Subcutaneous adipose tissue (tissue), 4 donors: ENCODE data around the gene PFDN4. TPM values are rescaled to one million over a fixed set of nuclear protein-coding genes. Genes with fewer than 3 reads are reported as not detected.

Experiments used
- total RNA-seq, 4 donors: library from RNA; depleted of rRNA; stranded (reverse); fragments of >200 nt; gene quantifications; one replicate each; pipeline ENCODE4 v1.1.0, GENCODE V29; 2016
- TF ChIP-seq, protein P1 (sequence below): fragments of 450-650 bp; IDR thresholded peaks from one replicate; pipeline ENCODE4 v1.5.1; 2016; ENCODE audit warnings: low read depth, mild to moderate bottlenecking, control low read depth, antibody characterized with exemption, moderate library complexity

PFDN4 gene
- total RNA-seq, 4 donors from 2014 or later: 53.9 to 127 (median 69.5) TPM

DNA sequence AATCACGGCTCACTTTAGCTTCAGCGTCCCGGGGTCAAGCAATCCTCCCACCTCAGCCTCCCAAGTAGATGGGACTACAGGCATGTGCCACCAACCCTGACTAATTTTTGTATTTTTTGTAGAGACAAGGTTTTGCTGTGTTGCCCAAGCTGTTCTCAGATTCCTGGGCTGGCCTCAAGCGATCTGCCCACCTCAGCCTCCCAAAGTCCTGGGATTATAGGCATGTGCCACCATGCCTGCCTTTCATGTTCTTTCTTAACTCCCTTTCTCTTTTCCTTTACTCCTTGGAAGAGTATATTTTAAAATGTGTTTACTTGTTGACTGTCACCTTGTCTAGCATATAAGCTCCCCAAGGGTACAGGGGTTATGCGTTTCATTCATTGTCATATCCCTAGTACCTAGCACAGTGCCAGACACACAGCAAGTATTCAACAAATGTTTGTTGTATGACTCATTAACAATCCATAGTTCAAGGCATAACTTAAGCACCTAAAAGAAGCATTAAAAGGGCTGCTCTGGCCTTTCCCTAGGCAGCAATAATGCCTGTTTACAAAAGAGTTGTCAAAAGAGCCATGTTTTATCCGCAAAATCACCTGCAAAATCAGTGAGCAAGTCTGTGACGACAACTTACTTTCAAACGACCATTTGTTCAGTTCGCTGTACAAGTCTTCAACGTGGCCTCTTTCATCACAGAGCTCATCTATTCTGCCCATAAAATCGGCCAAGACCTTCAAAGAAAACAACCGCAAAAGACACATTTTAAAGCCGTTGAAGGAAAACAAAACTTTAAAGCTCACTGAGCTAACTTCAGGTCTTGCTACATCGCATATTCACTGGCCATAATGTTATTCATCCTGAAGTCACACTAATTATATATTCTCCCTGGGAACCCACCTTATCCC, 38.7 kb upstream of the PFDN4 start:
- TF ChIP-seq, protein P1, sequence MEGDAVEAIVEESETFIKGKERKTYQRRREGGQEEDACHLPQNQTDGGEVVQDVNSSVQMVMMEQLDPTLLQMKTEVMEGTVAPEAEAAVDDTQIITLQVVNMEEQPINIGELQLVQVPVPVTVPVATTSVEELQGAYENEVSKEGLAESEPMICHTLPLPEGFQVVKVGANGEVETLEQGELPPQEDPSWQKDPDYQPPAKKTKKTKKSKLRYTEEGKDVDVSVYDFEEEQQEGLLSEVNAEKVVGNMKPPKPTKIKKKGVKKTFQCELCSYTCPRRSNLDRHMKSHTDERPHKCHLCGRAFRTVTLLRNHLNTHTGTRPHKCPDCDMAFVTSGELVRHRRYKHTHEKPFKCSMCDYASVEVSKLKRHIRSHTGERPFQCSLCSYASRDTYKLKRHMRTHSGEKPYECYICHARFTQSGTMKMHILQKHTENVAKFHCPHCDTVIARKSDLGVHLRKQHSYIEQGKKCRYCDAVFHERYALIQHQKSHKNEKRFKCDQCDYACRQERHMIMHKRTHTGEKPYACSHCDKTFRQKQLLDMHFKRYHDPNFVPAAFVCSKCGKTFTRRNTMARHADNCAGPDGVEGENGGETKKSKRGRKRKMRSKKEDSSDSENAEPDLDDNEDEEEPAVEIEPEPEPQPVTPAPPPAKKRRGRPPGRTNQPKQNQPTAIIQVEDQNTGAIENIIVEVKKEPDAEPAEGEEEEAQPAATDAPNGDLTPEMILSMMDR: no peak

DNA sequence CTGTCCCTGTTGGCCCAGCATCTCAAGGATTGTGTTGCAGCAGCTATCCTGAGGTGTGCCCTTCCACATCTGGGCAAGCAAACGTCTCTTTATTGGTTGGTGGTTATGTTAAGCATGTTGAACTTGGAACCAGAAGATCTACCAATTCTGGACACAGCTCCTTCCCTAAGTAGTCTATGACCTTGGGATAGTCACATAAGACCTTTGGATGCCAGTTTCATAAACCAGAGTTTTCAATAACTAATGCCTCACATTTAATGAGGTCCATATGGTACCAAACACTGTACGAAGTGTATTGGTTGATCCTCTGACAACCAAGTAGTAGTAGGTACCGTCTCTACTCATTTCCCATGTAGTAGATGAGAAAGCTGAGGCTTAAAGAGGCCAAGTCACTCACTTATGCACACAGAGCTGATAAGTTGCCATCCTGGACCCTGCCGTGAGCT, 37.8 kb upstream of the PFDN4 start:
- TF ChIP-seq, protein P1: peak; percentile 31

DNA sequence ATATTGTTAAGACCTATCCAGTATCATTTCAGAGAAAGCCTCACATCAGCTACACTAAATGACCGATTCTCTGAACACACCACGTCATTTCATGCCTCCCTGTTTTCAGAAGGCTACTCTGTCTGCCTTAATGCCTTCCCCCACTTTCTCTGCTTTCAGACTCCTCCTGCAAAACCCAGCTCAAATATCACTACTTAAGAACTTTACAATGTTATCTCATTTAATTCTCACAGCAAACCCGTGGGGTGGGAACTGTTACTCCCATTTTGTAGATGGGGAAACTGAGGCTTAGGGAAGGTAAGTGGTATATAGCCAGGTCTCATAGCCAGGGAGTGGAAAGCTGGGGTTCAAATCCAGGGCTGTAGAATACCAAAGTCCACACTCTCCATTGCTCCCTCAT, 36.9 kb upstream of the PFDN4 start:
- TF ChIP-seq, protein P1: no peak

DNA sequence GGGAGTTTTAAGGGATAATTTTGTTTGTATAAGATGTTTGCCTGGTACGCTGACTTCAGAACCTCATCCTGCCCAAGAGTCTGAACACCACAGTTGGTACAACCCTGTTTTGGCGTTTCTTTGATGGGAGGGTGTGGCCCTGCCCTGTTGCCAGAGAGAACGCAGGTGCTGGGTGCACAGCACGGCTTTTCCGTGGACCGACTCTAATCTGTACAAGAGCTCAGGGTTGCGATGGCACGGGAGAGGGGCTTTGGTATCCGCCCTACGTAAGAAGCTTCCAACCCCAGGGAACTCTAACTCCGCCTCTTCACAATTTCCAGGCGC, 35.4 kb upstream of the PFDN4 start:
- TF ChIP-seq, protein P1: no peak

DNA sequence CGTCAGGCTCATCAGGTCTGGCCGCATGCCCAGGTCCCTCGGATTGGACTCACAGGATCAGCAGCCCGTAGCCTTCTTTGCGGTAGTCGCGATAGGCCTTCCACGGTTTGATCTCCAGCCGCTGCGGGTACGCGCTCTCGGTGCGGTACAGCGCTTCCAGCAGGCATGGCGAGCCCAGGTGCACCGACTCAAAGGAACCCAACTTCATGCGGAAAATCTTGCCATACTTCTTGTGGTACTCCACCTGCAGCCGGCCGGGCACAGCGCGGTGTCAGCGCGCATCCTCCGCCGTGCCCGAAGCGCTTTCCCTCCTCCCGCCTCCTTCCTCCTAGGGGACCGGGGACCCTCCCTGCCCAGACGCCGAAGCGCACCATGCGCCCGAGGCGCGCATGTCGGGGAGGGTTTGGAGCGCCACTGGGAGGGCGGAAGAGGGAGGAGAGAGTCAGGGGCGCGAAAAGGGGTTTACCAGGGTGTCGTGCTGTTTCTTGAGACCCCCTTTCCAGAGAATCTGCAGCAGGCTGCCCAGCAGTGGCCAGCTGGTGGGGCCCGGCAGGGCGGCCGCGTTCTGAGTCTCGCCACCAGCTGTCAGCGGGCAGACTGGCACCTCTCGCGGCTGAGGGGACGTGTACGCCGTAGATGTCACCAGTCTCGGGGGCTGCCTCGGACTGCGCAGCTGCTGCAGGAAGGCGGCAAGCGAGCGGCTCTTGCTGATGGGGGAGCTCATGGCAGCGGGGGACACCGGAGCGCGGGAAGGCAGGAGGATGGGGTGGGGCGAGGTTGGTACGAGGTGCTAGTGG, 34.8 kb upstream of the PFDN4 start:
- TF ChIP-seq, protein P1: no peak

DNA sequence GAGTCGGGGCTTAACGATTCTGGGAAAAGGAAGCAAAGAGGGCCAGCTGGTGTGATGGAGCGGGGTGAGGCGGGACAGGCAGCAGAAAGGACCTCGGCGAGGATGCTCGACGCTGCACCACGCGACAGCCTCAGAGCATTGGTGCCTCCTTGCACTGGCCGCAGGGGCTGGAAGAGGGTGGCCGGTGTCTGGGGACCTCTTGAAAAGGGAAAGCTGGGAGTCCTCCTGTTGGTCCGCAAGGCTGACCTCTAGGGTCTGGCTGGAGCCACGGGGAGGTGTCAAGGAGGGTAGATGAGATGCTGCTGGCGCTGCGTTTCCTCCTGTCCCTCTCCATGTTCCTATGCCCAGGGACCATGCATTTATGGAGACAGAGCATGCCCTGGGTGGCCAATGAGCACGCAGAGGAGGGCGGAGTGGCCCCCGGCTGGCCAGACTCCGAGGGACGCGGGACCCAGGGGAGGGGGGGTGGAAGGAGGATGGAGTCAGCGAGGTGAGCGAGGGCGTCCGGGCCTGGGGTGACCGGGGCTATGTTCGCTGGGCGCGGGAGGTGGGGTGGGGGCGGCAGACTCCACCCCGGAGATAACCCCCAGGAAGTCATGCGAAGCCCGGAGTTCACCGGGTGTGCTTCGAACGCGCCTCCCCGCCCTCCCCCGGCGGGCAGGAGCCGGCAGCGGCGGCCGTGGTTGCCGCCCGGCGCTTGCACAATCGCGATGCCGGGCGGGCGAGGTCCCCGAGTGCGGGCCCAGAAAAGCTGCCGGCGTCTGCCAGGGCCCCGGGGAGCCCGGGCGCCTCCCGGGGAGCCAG, 34.0 kb upstream of the PFDN4 start, which contains the start of gene CYP24A1:
CYP24A1 (minus strand) TSS at position 334 of the 804 bp plus-strand sequence. CDS start 407 bp downstream, outside the sequence.
- TF ChIP-seq, protein P1: no peak
